Measurements from ENCODE around the gene CNTNAP2. TPM values are rescaled to one million over a fixed set of nuclear protein-coding genes. Genes with fewer than 3 reads are reported as not detected.

CNTNAP2 gene
- total and polyA plus RNA-seq, 2 of the 8 experiments (the other 6 are each of a cell fraction or from before 2014, with no cell fraction given): 27.9 to 71.0 TPM

GRCh38 chr7:146076344-146076743 is 40.3 kb upstream of the CNTNAP2 start:
- no peaks in the 10 kb centered on the region for H3K36me3 ChIP-seq (ENCODE audit: control insufficient read depth in 2 of 4, insufficient read depth in 4 of 4, low read length in 3 of 4)
- no peak overlapping the region for H3K27ac ChIP-seq (ENCODE audit: low read depth, low read length)
- no peaks in the 10 kb centered on the region for H3K23me2 ChIP-seq (ENCODE audit: low read depth, low read length)
- no peak overlapping the region for H2BK120ac ChIP-seq (replicated peaks; ENCODE audit: low read depth, low read length)
- no peak overlapping the region for H3K9ac ChIP-seq (replicated peaks in 1 of 4; ENCODE audit: extremely low read depth in 1 of 4, low read depth in 3 of 4, low read length in 3 of 4)
- H3K4me2 ChIP-seq (ENCODE audit: insufficient read depth in 1 of 2, low read depth in 2 of 2, low read length in 2 of 2): no peak overlapping the region
- H3K79me2 ChIP-seq (ENCODE audit: control insufficient read depth in 1 of 2, insufficient read depth in 2 of 2, low read length in 2 of 2): no peaks in the 10 kb centered on the region
- H3K18ac ChIP-seq (ENCODE audit: extremely low read depth, low read length): no peak overlapping the region
- no peak overlapping the region for H3K4ac ChIP-seq (replicated peaks; ENCODE audit: insufficient read length, low read depth, low read length)
- WGBS, 2 experiments (ENCODE audit: extremely low coverage in 1 of 2, insufficient coverage in 1 of 2, insufficient read length in 1 of 2, insufficient replicate concordance in 2 of 2, low coverage in 1 of 2, low lambda C conversion rate in 2 of 2, missing lambda C conversion rate in 1 of 2): 93% methylated on average over 2 of the region's 2 CpGs; no CpG with 5 or more reads in 1 of the 2 experiments
- H2BK12ac ChIP-seq (ENCODE audit: low read depth, low read length): no peak overlapping the region
- DNase-seq (ENCODE audit: low read depth in 1 of 2, low spot score in 2 of 2): no peak
- H4K20me1 ChIP-seq (replicated peaks in 1 of 2; ENCODE audit: control insufficient read depth in 1 of 2, insufficient read depth in 2 of 2, low read length in 2 of 2): no peaks in the 10 kb centered on the region
- POLR2A ChIA-PET (ENCODE audit: partially characterized antibody): no interaction called here
- no peaks in the 10 kb centered on the region for H3K27me3 ChIP-seq (replicated peaks in 1 of 4; ENCODE audit: control insufficient read depth in 3 of 4, extremely low read depth in 1 of 4, insufficient read depth in 3 of 4, low read length in 3 of 4)
- H2BK15ac ChIP-seq (ENCODE audit: low read length): no peak overlapping the region
- no peak overlapping the region for H3K14ac ChIP-seq (ENCODE audit: insufficient read length)
- no peak overlapping the region for H2AFZ ChIP-seq (ENCODE audit: low read length)
- no peaks in the 10 kb centered on the region; a peak in 1 of 4 replicates for H3K9me3 ChIP-seq (ENCODE audit: insufficient read depth in 2 of 2, low read depth in 1 of 2, low read length in 1 of 2)
- H2AK5ac ChIP-seq (ENCODE audit: low read depth, low read length): no peak overlapping the region
- no peak for FAIRE-seq
- H3K4me1 ChIP-seq (replicated peaks in 1 of 4; ENCODE audit: control insufficient read depth in 3 of 4, insufficient read depth in 4 of 4, low read length in 3 of 4): no peaks in the 10 kb centered on the region
- H3K56ac ChIP-seq (replicated peaks; ENCODE audit: insufficient read length, low read depth, low read length): no peak overlapping the region
- no peak overlapping the region for H2BK5ac ChIP-seq (ENCODE audit: low read depth, low read length)
- no peaks in the 10 kb centered on the region for H3K79me1 ChIP-seq (ENCODE audit: low read depth, low read length)
- CTCF ChIA-PET (ENCODE audit: partially characterized antibody): interaction anchor here (0.5 kb wide), 1 partner anchor 847 kb away, joined by 4 read pairs; no protein-coding TSS in a partner anchor
- no peak overlapping the region for H4K91ac ChIP-seq (replicated peaks; ENCODE audit: insufficient read length, low read length)
- no peak overlapping the region for H3K4me3 ChIP-seq (ENCODE audit: extremely low read depth in 1 of 4, insufficient read depth in 2 of 4, low read depth in 3 of 4, low read length in 4 of 4)
- no peak overlapping the region for H4K8ac ChIP-seq (ENCODE audit: extremely low read depth, insufficient read depth, low read length)
- H2BK20ac ChIP-seq (ENCODE audit: low read length): no peak overlapping the region
- H3K23ac ChIP-seq (ENCODE audit: insufficient read length): no peak overlapping the region
- no peak overlapping the region for H4K5ac ChIP-seq (ENCODE audit: insufficient read length, low read depth, low read length)
- TF ChIP-seq RBBP5 (IDR thresholded peaks at IDR 0.05; ENCODE audit: borderline replicate concordance, low read depth, low read length) (no peak), ZNF274 (IDR thresholded peaks at IDR 0.05; ENCODE audit: borderline replicate concordance, extremely low read depth, low read length) (no peak), TAF7 (optimal IDR thresholded peaks at IDR 0.05; ENCODE audit: borderline replicate concordance, low read depth, low read length) (no peak), CTBP2 (IDR thresholded peaks at IDR 0.05; ENCODE audit: borderline replicate concordance, insufficient read depth, insufficient read length, low read length) (no peak), HDAC2 (IDR thresholded peaks at IDR 0.05; ENCODE audit: borderline replicate concordance in 1 of 2, low read depth in 2 of 2, low read length in 2 of 2) (no peak), SIN3A (conservative IDR thresholded peaks at IDR 0.05 in 1 of 2, IDR thresholded peaks at IDR 0.05 in 1 of 2; ENCODE audit: low read depth in 1 of 2, low read length in 2 of 2) (no peak), FOSL1 (IDR thresholded peaks at IDR 0.05; ENCODE audit: insufficient read depth, low read depth, low read length) (no peak), GTF2F1 (IDR thresholded peaks at IDR 0.05; ENCODE audit: borderline replicate concordance, low read depth, low read length) (no peak), JUND (IDR thresholded peaks at IDR 0.05; ENCODE audit: low read length) (no peak), CEBPB (IDR thresholded peaks at IDR 0.05; ENCODE audit: low read depth, low read length) (no peak), SIX5 (IDR thresholded peaks at IDR 0.05; ENCODE audit: low read depth, low read length) (no peak), TCF12 (IDR thresholded peaks at IDR 0.05; ENCODE audit: low read depth, low read length) (no peak), NANOG (IDR thresholded peaks at IDR 0.05; ENCODE audit: insufficient read depth, low read depth, low read length, poor library complexity, severe bottlenecking) (no peak)
